ENCODE data around the gene TSHZ2. TPM values are rescaled to one million over a fixed set of nuclear protein-coding genes. Genes with fewer than 3 reads are reported as not detected.

TSHZ2 gene
- total RNA-seq, 1 experiment from 2014 or later: 2.3 TPM

DNA sequence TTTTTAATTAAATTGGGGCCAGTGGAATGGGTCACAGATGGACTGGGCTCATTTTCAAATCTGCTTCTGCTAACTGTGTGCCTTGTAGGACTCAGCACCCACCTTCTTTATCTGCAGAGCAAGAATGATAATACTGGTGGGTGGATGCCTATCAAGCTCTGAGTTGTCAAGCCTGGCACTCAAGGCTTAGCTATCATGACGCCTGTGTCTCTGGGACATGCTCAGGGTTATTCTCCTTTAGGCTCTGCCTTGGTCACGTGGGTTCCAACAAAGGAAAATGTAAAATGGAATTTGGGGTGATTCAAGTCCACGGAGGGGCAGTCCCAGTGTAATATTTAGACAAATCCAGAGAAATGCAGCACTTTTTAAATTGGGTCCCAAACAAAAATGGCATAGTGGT is 202.3 kb downstream of the TSHZ2 start:
- no peak overlapping the region for H3K4me3 Mint-ChIP-seq (ENCODE audit: unreplicated experiment)
- H3K4me1 Mint-ChIP-seq (ENCODE audit: insufficient read depth, unreplicated experiment): no peaks in the 10 kb centered on the region
- H3K9me3 Mint-ChIP-seq (ENCODE audit: unreplicated experiment): no peaks in the 10 kb centered on the region
- TF ChIP-seq, protein P1, sequence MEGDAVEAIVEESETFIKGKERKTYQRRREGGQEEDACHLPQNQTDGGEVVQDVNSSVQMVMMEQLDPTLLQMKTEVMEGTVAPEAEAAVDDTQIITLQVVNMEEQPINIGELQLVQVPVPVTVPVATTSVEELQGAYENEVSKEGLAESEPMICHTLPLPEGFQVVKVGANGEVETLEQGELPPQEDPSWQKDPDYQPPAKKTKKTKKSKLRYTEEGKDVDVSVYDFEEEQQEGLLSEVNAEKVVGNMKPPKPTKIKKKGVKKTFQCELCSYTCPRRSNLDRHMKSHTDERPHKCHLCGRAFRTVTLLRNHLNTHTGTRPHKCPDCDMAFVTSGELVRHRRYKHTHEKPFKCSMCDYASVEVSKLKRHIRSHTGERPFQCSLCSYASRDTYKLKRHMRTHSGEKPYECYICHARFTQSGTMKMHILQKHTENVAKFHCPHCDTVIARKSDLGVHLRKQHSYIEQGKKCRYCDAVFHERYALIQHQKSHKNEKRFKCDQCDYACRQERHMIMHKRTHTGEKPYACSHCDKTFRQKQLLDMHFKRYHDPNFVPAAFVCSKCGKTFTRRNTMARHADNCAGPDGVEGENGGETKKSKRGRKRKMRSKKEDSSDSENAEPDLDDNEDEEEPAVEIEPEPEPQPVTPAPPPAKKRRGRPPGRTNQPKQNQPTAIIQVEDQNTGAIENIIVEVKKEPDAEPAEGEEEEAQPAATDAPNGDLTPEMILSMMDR (IDR thresholded peaks at IDR 0.05; ENCODE audit: unreplicated experiment): no peak
- no peak overlapping the region for H3K27ac Mint-ChIP-seq (ENCODE audit: low read depth, unreplicated experiment)
- BruUV-seq (replicated peaks): no TSS peak
- no peaks in the 10 kb centered on the region for H3K36me3 Mint-ChIP-seq (ENCODE audit: insufficient read depth, unreplicated experiment)
- H3K27me3 Mint-ChIP-seq (ENCODE audit: insufficient read depth, unreplicated experiment): no peaks in the 10 kb centered on the region
- ChIA-PET POLR2A (interaction anchor here (1.0 to 1.2 kb wide), 2 partner anchors 11 to 74 kb away, joined by 3 to 4 read pairs; no protein-coding TSS in a partner anchor), CTCF (interaction anchor here (0.7 to 1.0 kb wide), 3 partner anchors 565 to 863 kb away, joined by 3 read pairs; no protein-coding TSS in a partner anchor)
- DNase-seq (ENCODE audit: unreplicated experiment): no peak
- intact Hi-C loops (cut with micrococcal nuclease): no loop called here

DNA sequence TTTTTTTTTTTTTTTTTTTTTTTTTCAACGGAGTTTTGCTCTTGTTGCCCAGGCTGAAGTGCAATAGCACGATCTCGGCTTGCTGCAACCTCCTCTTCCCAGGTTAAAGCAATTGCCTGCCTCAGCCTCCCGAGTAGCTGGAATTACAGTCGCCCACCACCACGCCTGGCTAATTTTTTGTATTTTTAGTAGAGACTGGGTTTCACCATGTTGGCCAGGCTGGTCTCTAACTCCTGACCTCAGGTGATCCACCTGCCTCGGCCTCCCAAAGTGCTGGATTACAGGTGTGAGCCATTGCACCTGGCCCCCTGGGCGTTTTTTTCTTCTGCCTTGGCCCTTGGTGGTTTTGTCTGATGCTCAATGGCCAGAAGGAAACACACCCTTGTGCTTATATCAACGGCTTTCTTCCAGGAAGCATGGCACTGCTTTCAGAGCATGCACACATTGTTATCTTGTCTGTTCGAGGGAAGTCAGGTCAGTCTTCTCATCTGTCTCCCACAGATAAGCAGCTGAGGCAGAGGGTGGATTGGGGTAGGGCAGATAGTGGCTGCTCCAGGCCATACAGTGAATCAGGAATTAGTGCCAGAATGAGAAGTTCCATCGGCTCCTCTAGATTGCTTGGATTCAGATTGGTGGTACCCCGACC is 203.1 kb downstream of the TSHZ2 start:
- DNase-seq (ENCODE audit: unreplicated experiment): no peak
- Mint-ChIP-seq H3K36me3 (ENCODE audit: insufficient read depth, unreplicated experiment) (no peaks in the 10 kb centered on the region), H3K4me1 (ENCODE audit: insufficient read depth, unreplicated experiment) (no peaks in the 10 kb centered on the region), H3K9me3 (ENCODE audit: unreplicated experiment) (no peaks in the 10 kb centered on the region), H3K27me3 (ENCODE audit: insufficient read depth, unreplicated experiment) (no peaks in the 10 kb centered on the region), H3K27ac (ENCODE audit: low read depth, unreplicated experiment) (no peak overlapping the region), H3K4me3 (ENCODE audit: unreplicated experiment) (no peak overlapping the region)
- no TSS peak for BruUV-seq (replicated peaks)
- TF ChIP-seq, protein P1 (IDR thresholded peaks at IDR 0.05; ENCODE audit: unreplicated experiment): no peak
- ChIA-PET POLR2A (interaction anchor here (1.0 kb wide), 1 partner anchor 75 kb away, joined by 3 read pairs; no protein-coding TSS in a partner anchor), CTCF (interaction anchor here (0.6 to 1.0 kb wide), 3 partner anchors 12 to 864 kb away, joined by 3 to 5 read pairs (median 3); no protein-coding TSS in a partner anchor)
- intact Hi-C loops (cut with micrococcal nuclease): no loop called here

DNA sequence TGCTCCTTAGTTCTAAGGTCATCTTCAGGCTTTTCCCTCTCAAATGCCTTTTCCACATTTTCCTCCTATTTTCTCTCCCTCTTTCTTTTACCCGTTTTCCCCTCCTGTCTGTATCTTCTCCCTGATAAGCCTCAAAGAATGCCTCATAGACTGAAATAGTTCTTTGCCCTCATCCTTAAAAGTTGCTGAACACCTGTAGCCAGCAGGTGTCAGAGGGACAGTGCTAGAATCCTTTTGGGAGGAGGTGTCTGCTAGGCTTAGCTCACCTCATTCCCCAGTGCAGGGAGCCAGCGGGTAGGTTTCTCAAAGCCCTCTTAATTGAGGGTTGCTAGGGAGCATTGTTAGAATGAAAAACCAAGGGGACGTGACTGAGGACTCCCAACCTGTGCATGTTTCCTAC is 204.0 kb downstream of the TSHZ2 start:
- intact Hi-C loops (cut with micrococcal nuclease): no loop called here
- Mint-ChIP-seq H3K4me3 (ENCODE audit: unreplicated experiment) (no peak overlapping the region), H3K9me3 (ENCODE audit: unreplicated experiment) (no peaks in the 10 kb centered on the region), H3K27me3 (ENCODE audit: insufficient read depth, unreplicated experiment) (no peaks in the 10 kb centered on the region), H3K4me1 (ENCODE audit: insufficient read depth, unreplicated experiment) (no peaks in the 10 kb centered on the region), H3K36me3 (ENCODE audit: insufficient read depth, unreplicated experiment) (peaks cover 5% of the 10 kb centered on the region), H3K27ac (ENCODE audit: low read depth, unreplicated experiment) (no peak overlapping the region)
- CTCF ChIA-PET: interaction anchor here (0.7 kb wide), 1 partner anchor 175 kb away, joined by 3 read pairs; no protein-coding TSS in a partner anchor
- no peak for DNase-seq (ENCODE audit: unreplicated experiment)
- TF ChIP-seq, protein P1 (IDR thresholded peaks at IDR 0.05; ENCODE audit: unreplicated experiment): no peak
- POLR2A ChIA-PET: no interaction called here
- no TSS peak for BruUV-seq (replicated peaks)

DNA sequence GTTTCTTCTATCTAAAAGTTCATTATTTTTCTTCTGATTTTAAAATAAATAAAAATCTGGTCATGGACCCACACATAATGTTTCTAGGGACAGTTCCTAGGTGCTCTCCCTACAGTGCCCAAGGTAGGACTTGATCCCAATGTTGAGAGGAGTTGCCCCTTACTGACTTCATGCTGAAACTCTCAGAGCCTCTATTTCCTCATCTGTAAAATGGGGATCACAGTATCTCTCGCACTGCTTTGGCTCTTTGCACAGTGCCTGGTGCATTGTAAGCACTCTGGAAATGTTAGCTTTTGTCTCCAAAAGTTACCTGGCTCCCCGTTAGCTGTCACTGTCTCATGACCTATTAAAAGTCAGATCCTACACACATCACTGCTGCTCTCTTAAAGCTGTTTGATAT is 205.5 kb downstream of the TSHZ2 start:
- no peak for DNase-seq (ENCODE audit: unreplicated experiment)
- peaks cover 10% of the 10 kb centered on the region for H3K36me3 Mint-ChIP-seq (ENCODE audit: insufficient read depth, unreplicated experiment)
- TF ChIP-seq, protein P1 (IDR thresholded peaks at IDR 0.05; ENCODE audit: unreplicated experiment): no peak
- intact Hi-C loops (cut with micrococcal nuclease): no loop called here
- no peaks in the 10 kb centered on the region for H3K9me3 Mint-ChIP-seq (ENCODE audit: unreplicated experiment)
- H3K4me3 Mint-ChIP-seq (ENCODE audit: unreplicated experiment): no peak overlapping the region
- POLR2A ChIA-PET: no interaction called here
- CTCF ChIA-PET: no interaction called here
- no peaks in the 10 kb centered on the region for H3K4me1 Mint-ChIP-seq (ENCODE audit: insufficient read depth, unreplicated experiment)
- BruUV-seq (replicated peaks): no TSS peak
- H3K27ac Mint-ChIP-seq (ENCODE audit: low read depth, unreplicated experiment): no peak overlapping the region
- no peaks in the 10 kb centered on the region for H3K27me3 Mint-ChIP-seq (ENCODE audit: insufficient read depth, unreplicated experiment)
